Glomerular visceral epithelial cell (primary cell): ENCODE data around the gene FBXL13.
"Not testable (repeated sequence)": the region's sequence is repeated elsewhere in the genome, so short reads cannot be mapped to it uniquely, and the experiment has no call there.

Experiments
- DNase-seq: peaks from one replicate; pipeline ENCODE4 v3.0.0-alpha.2; 2016; ENCODE audit errors: extremely low spot score

Gene FBXL13

GRCh38 chr7:102859084-102859798 lies 215.4 kb downstream of the FBXL13 start:
- no peak for DNase-seq

- DNase-seq, result no peak
Observed at GRCh38 chr7:102856036-102856435, 218.6 kb downstream of the FBXL13 start.

GRCh38 chr7:102849538-102849937 lies 225.1 kb downstream of the FBXL13 start:
- no peak for DNase-seq

- no peak for DNase-seq
Observed at GRCh38 chr7:102849079-102849478, 225.5 kb downstream of the FBXL13 start.

GRCh38 chr7:102845346-102845745 lies 229.2 kb downstream of the FBXL13 start:
- DNase-seq, result peak; percentile 25

GRCh38 chr7:102843850-102844249 lies 230.7 kb downstream of the FBXL13 start:
- no peak for DNase-seq

GRCh38 chr7:102842284-102842683 lies 232.3 kb downstream of the FBXL13 start:
- no peak for DNase-seq

- DNase-seq, result no peak
Observed at GRCh38 chr7:102841290-102841689, 233.3 kb downstream of the FBXL13 start.

- DNase-seq, result no peak
Observed at GRCh38 chr7:102840404-102840803, 234.2 kb downstream of the FBXL13 start.

- not testable (repeated sequence) for DNase-seq
Observed at GRCh38 chr7:102838572-102839101, 236.0 kb downstream of the FBXL13 start.

GRCh38 chr7:102837802-102838201 lies 236.8 kb downstream of the FBXL13 start:
- no peak for DNase-seq

GRCh38 chr7:102836977-102837376 lies 237.6 kb downstream of the FBXL13 start:
- DNase-seq, result no peak

GRCh38 chr7:102836191-102836919 lies 238.2 kb downstream of the FBXL13 start:
- peak; percentile 83 for DNase-seq

GRCh38 chr7:102834999-102835398 lies 239.6 kb downstream of the FBXL13 start:
- DNase-seq, result peak; percentile 77

- DNase-seq, result no peak
Observed at GRCh38 chr7:102834466-102834865, 240.1 kb downstream of the FBXL13 start.

- no peak for DNase-seq
Observed at GRCh38 chr7:102833343-102833742, 241.3 kb downstream of the FBXL13 start.

GRCh38 chr7:102832674-102833073 lies 241.9 kb downstream of the FBXL13 start:
- DNase-seq, result no peak

- no peak for DNase-seq
Observed at GRCh38 chr7:102830197-102830596, 244.4 kb downstream of the FBXL13 start.

GRCh38 chr7:102829075-102829474 lies 245.5 kb downstream of the FBXL13 start:
- no peak for DNase-seq

- DNase-seq, result no peak
Observed at GRCh38 chr7:102828286-102828685, 246.3 kb downstream of the FBXL13 start.

GRCh38 chr7:102823390-102824119 lies 251.0 kb downstream of the FBXL13 start:
- peak; percentile 69 for DNase-seq

GRCh38 chr7:102821994-102822747 lies 252.4 kb downstream of the FBXL13 start:
- DNase-seq, result no peak
